ENCODE data around the gene UBP1.
"Not testable (repeated sequence)": the region's sequence is repeated elsewhere in the genome, so short reads cannot be mapped to it uniquely, and the experiment has no call there.

Gene UBP1

GRCh38 chr3:33447958-33448357 is 7.8 kb upstream of the UBP1 start:
- Mint-ChIP-seq H3K27ac (ENCODE audit: low read depth) (no peak overlapping the region), H3K27me3 (no peaks in the 10 kb centered on the region), H3K9me3 (no peaks in the 10 kb centered on the region), H3K36me3 (ENCODE audit: insufficient read depth) (no peaks in the 10 kb centered on the region), H3K4me3 (peak overlapping the region; percentile 69), H3K4me1 (peaks cover 7% of the 10 kb centered on the region)
- DNase-seq (ENCODE audit: low spot score in 2 of 2), result no peak
- no peak for ATAC-seq (replicated peaks; ENCODE audit: extremely low read depth, poor library complexity, severe bottlenecking)

GRCh38 chr3:33447256-33447625 is 7.0 kb upstream of the UBP1 start:
- H3K4me3 Mint-ChIP-seq, result peak overlapping the region; percentile 69
- not testable (repeated sequence) for H3K27ac Mint-ChIP-seq (ENCODE audit: low read depth); H3K27me3 Mint-ChIP-seq; H3K9me3 Mint-ChIP-seq; ATAC-seq (replicated peaks; ENCODE audit: extremely low read depth, poor library complexity, severe bottlenecking); DNase-seq (ENCODE audit: low spot score in 2 of 2); H3K4me1 Mint-ChIP-seq; H3K36me3 Mint-ChIP-seq (ENCODE audit: insufficient read depth)

GRCh38 chr3:33442190-33442589 is 2.0 kb upstream of the UBP1 start:
- Mint-ChIP-seq H3K9me3 (no peaks in the 10 kb centered on the region), H3K4me3 (peak overlapping the region; percentile 99), H3K27ac (ENCODE audit: low read depth) (peak overlapping the region; percentile 100), H3K4me1 (peaks cover 31% of the 10 kb centered on the region), H3K36me3 (ENCODE audit: insufficient read depth) (peaks cover 18% of the 10 kb centered on the region), H3K27me3 (no peaks in the 10 kb centered on the region)
- no peak for ATAC-seq (replicated peaks; ENCODE audit: extremely low read depth, poor library complexity, severe bottlenecking)
- DNase-seq (ENCODE audit: low spot score in 2 of 2), result no peak

- Mint-ChIP-seq H3K4me3 (peak overlapping the region; percentile 99), H3K27me3 (no peaks in the 10 kb centered on the region)
Measured at GRCh38 chr3:33441225-33441976, 1.2 kb upstream of the UBP1 start.

GRCh38 chr3:33439546-33440327 is 468 bp downstream of the UBP1 start:
- Mint-ChIP-seq H3K4me1 (peaks cover 47% of the 10 kb centered on the region), H3K9me3 (no peaks in the 10 kb centered on the region), H3K36me3 (ENCODE audit: insufficient read depth) (peaks cover 18% of the 10 kb centered on the region), H3K27ac (ENCODE audit: low read depth) (peak overlapping the region; percentile 100), H3K4me3 (peak overlapping the region; percentile 99), H3K27me3 (no peaks in the 10 kb centered on the region)
- peak; percentile 24 to 31 for DNase-seq (ENCODE audit: low spot score in 2 of 2)
- ATAC-seq (replicated peaks; ENCODE audit: extremely low read depth, poor library complexity, severe bottlenecking), result peak; percentile 4

More at GRCh38 chr3:33441225-33441976, 1.2 kb upstream of the UBP1 start:
- peak overlapping the region; percentile 100 for H3K27ac Mint-ChIP-seq (ENCODE audit: low read depth)
- ATAC-seq (replicated peaks; ENCODE audit: extremely low read depth, poor library complexity, severe bottlenecking), result peak; percentile 5
- no peaks in the 10 kb centered on the region for H3K9me3 Mint-ChIP-seq
- peaks cover 18% of the 10 kb centered on the region for H3K36me3 Mint-ChIP-seq (ENCODE audit: insufficient read depth)
- H3K4me1 Mint-ChIP-seq, result peaks cover 37% of the 10 kb centered on the region
- DNase-seq (ENCODE audit: low spot score in 2 of 2), result no peak

GRCh38 chr3:33438881-33439545 is 1.2 kb downstream of the UBP1 start:
- Mint-ChIP-seq H3K9me3 (no peaks in the 10 kb centered on the region), H3K36me3 (ENCODE audit: insufficient read depth) (peaks cover 18% of the 10 kb centered on the region), H3K27ac (ENCODE audit: low read depth) (peak overlapping the region; percentile 88), H3K4me3 (peak overlapping the region; percentile 99), H3K4me1 (peaks cover 47% of the 10 kb centered on the region), H3K27me3 (no peaks in the 10 kb centered on the region)
- DNase-seq (ENCODE audit: low spot score in 2 of 2) (no peak), ATAC-seq (replicated peaks; ENCODE audit: extremely low read depth, poor library complexity, severe bottlenecking) (no peak)

GRCh38 chr3:33438284-33438668 is 1.9 kb downstream of the UBP1 start:
- peaks cover 18% of the 10 kb centered on the region for H3K36me3 Mint-ChIP-seq (ENCODE audit: insufficient read depth)
- peak overlapping the region; percentile 88 for H3K27ac Mint-ChIP-seq (ENCODE audit: low read depth)
- ATAC-seq (replicated peaks; ENCODE audit: extremely low read depth, poor library complexity, severe bottlenecking), result no peak
- no peaks in the 10 kb centered on the region for H3K9me3 Mint-ChIP-seq
- DNase-seq (ENCODE audit: low spot score in 2 of 2), result no peak
- peaks cover 54% of the 10 kb centered on the region for H3K4me1 Mint-ChIP-seq
- H3K4me3 Mint-ChIP-seq, result peak overlapping the region; percentile 99
- H3K27me3 Mint-ChIP-seq, result no peaks in the 10 kb centered on the region

GRCh38 chr3:33437556-33438283 is 2.5 kb downstream of the UBP1 start:
- peak overlapping the region; percentile 88 for H3K27ac Mint-ChIP-seq (ENCODE audit: low read depth)
- no peak for DNase-seq (ENCODE audit: low spot score in 2 of 2)
- H3K4me1 Mint-ChIP-seq, result peaks cover 54% of the 10 kb centered on the region

GRCh38 chr3:33433843-33434242 is 6.4 kb downstream of the UBP1 start:
- no peak for ATAC-seq (replicated peaks; ENCODE audit: extremely low read depth, poor library complexity, severe bottlenecking)

More at GRCh38 chr3:33437556-33438283, 2.5 kb downstream of the UBP1 start:
- Mint-ChIP-seq H3K27me3 (no peaks in the 10 kb centered on the region), H3K4me3 (peak overlapping the region; percentile 99), H3K9me3 (no peaks in the 10 kb centered on the region), H3K36me3 (ENCODE audit: insufficient read depth) (peaks cover 17% of the 10 kb centered on the region)
- no peak for ATAC-seq (replicated peaks; ENCODE audit: extremely low read depth, poor library complexity, severe bottlenecking)

GRCh38 chr3:33430571-33430970 is 9.6 kb downstream of the UBP1 start:
- Mint-ChIP-seq H3K4me3 (peak overlapping the region; percentile 34), H3K27me3 (no peaks in the 10 kb centered on the region), H3K9me3 (no peaks in the 10 kb centered on the region), H3K36me3 (ENCODE audit: insufficient read depth) (peaks cover 6% of the 10 kb centered on the region), H3K4me1 (peaks cover 72% of the 10 kb centered on the region), H3K27ac (ENCODE audit: low read depth) (peak overlapping the region; percentile 82)
- ATAC-seq (replicated peaks; ENCODE audit: extremely low read depth, poor library complexity, severe bottlenecking), result no peak
- DNase-seq (ENCODE audit: low spot score in 2 of 2), result no peak

More at GRCh38 chr3:33433843-33434242, 6.4 kb downstream of the UBP1 start:
- H3K36me3 Mint-ChIP-seq (ENCODE audit: insufficient read depth), result peaks cover 3% of the 10 kb centered on the region
- peaks cover 76% of the 10 kb centered on the region for H3K4me1 Mint-ChIP-seq
- no peaks in the 10 kb centered on the region for H3K9me3 Mint-ChIP-seq
- no peaks in the 10 kb centered on the region for H3K27me3 Mint-ChIP-seq
- DNase-seq (ENCODE audit: low spot score in 2 of 2), result no peak
- no peak overlapping the region for H3K27ac Mint-ChIP-seq (ENCODE audit: low read depth)
- peak overlapping the region; percentile 15 for H3K4me3 Mint-ChIP-seq

GRCh38 chr3:33430061-33430460 is 10.1 kb downstream of the UBP1 start:
- H3K4me1 Mint-ChIP-seq, result peaks cover 69% of the 10 kb centered on the region
- ATAC-seq (replicated peaks; ENCODE audit: extremely low read depth, poor library complexity, severe bottlenecking), result no peak

GRCh38 chr3:33429306-33429705 is 10.9 kb downstream of the UBP1 start:
- H3K27me3 Mint-ChIP-seq; DNase-seq (ENCODE audit: low spot score in 2 of 2); H3K4me3 Mint-ChIP-seq; ATAC-seq (replicated peaks; ENCODE audit: extremely low read depth, poor library complexity, severe bottlenecking); H3K9me3 Mint-ChIP-seq: not testable (repeated sequence)
- Mint-ChIP-seq H3K4me1 (peaks cover 69% of the 10 kb centered on the region), H3K36me3 (ENCODE audit: insufficient read depth) (peaks cover 14% of the 10 kb centered on the region), H3K27ac (ENCODE audit: low read depth) (peak overlapping the region; percentile 82)

More at GRCh38 chr3:33430061-33430460, 10.1 kb downstream of the UBP1 start:
- no peaks in the 10 kb centered on the region for H3K9me3 Mint-ChIP-seq
- no peaks in the 10 kb centered on the region for H3K27me3 Mint-ChIP-seq
- H3K36me3 Mint-ChIP-seq (ENCODE audit: insufficient read depth), result peaks cover 9% of the 10 kb centered on the region
- H3K27ac Mint-ChIP-seq (ENCODE audit: low read depth), result peak overlapping the region; percentile 82
- no peak for DNase-seq (ENCODE audit: low spot score in 2 of 2)
- no peak overlapping the region for H3K4me3 Mint-ChIP-seq
